ENCODE measurements around the gene LMBR1L. TPM values are rescaled to one million over a fixed set of nuclear protein-coding genes. Genes with fewer than 3 reads are reported as not detected.
A peak's percentile ranks its signal among the peaks of the same experiment; 100 is the strongest.

The LMBR1L gene
- total and polyA plus RNA-seq, 2 donors, result 35.1 to 112 TPM

DNA sequence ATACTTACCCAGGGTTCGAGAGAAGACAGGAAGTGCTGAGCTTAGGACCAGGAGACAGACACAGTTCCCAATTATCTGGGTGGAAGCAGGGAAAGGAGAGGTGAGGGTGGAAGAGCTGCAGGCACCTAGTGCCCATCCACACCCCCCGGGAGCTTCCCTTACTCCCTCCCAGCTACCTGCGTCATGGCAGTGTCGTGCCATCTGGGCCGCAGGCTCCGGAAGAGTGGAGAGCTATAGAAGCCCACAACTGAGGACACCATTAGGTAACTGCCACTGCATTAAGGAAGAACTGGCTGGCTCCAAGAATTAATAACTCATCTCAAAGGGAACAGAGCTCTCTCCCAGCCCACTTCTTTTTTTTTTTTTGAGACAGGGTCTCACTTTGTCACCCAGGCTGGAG is 10.3 kb downstream of the LMBR1L start:
- DNase-seq (ENCODE audit: low read depth in 6 of 9, low spot score in 9 of 9), result no peak
- WGBS, result 97% methylated on average over 6 of the region's 6 CpGs
- Histone ChIP-seq H3K36me3 (ENCODE audit: control insufficient read depth in 2 of 2, insufficient read depth in 2 of 2, low read length in 1 of 2) (peaks cover 76 to 84% of the 10 kb centered on the region in 2 donors), H3K27ac (ENCODE audit: low read depth in 1 of 2, low read length in 1 of 2) (no peak overlapping the region), H3K27me3 (ENCODE audit: control insufficient read depth in 2 of 2, insufficient read depth in 1 of 2, low read length in 1 of 2) (peaks cover 0 to 4% of the 10 kb centered on the region in 2 donors), H3K4me3 (ENCODE audit: low read length in 2 of 2) (no peak overlapping the region), H3K9me3 (ENCODE audit: control insufficient read depth in 2 of 2, insufficient read depth in 1 of 2, low read length in 1 of 2) (no peaks in the 10 kb centered on the region), H3K4me1 (ENCODE audit: control insufficient read depth in 2 of 2, insufficient read depth in 2 of 2, low read length in 2 of 2) (no peaks in the 10 kb centered on the region)

DNA sequence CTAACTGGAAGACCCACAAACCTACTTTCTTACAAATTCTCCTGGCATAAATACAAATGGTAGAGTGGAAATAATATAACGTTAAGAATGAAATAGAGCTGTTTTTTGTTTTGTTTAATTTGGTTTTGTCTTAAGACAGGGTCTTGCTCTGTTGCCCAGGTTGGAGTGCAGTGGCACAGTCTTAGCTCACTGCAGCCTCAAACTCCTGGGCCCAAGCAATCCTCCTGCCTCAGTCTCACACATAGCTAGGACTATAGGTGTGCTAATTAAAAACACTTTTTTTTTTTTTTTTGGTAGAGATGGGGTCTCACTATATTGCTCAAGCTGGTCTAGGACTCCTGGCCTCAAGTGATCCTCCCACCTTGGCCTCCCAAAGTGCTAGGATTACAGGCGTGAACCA is 11.9 kb downstream of the LMBR1L start:
- WGBS, result 95% methylated on average over 2 of the region's 2 CpGs
- no peak overlapping the region for H3K4me3 ChIP-seq (ENCODE audit: low read length in 2 of 2)
- peaks cover 7 to 11% of the 10 kb centered on the region in 2 donors for H3K4me1 ChIP-seq (ENCODE audit: control insufficient read depth in 2 of 2, insufficient read depth in 2 of 2, low read length in 2 of 2)
- H3K9me3 ChIP-seq (ENCODE audit: control insufficient read depth in 2 of 2, insufficient read depth in 1 of 2, low read length in 1 of 2), result no peaks in the 10 kb centered on the region
- peaks cover 12 to 21% of the 10 kb centered on the region in 2 donors for H3K27me3 ChIP-seq (ENCODE audit: control insufficient read depth in 2 of 2, insufficient read depth in 1 of 2, low read length in 1 of 2)
- no peak for DNase-seq (ENCODE audit: low read depth in 6 of 9, low spot score in 9 of 9)
- H3K27ac ChIP-seq (ENCODE audit: low read depth in 1 of 2, low read length in 1 of 2), result no peak overlapping the region
- H3K36me3 ChIP-seq (ENCODE audit: control insufficient read depth in 2 of 2, insufficient read depth in 2 of 2, low read length in 1 of 2), result peaks cover 63 to 67% of the 10 kb centered on the region in 2 donors

DNA sequence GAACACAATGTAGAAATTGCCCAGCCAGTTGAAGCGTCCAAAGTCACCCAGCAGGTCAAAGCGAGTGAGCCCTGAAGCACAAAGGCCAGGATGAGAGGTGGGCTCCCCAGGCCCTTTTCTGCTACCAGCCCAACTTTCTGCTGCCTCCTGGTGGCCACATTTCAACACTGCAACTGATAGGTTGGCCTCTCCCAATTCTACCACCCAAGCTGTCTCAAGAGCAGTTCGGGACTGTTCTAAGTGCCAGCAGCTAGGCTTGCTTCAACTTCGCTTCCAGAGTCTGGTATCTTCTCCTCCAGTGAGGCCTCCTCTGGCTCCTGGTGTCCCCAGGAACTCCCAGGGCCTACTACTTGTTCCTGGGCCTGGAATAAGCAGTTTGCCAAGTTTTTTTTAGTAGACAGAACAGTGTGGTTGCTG is 12.6 kb downstream of the LMBR1L start:
- Histone ChIP-seq H3K27ac (ENCODE audit: low read depth in 1 of 2, low read length in 1 of 2) (no peak overlapping the region), H3K9me3 (ENCODE audit: control insufficient read depth in 2 of 2, insufficient read depth in 1 of 2, low read length in 1 of 2) (no peaks in the 10 kb centered on the region), H3K4me3 (ENCODE audit: low read length in 2 of 2) (no peak overlapping the region), H3K27me3 (ENCODE audit: control insufficient read depth in 2 of 2, insufficient read depth in 1 of 2, low read length in 1 of 2) (peaks cover 18 to 28% of the 10 kb centered on the region in 2 donors), H3K36me3 (ENCODE audit: control insufficient read depth in 2 of 2, insufficient read depth in 2 of 2, low read length in 1 of 2) (peaks cover 56 to 60% of the 10 kb centered on the region in 2 donors), H3K4me1 (ENCODE audit: control insufficient read depth in 2 of 2, insufficient read depth in 2 of 2, low read length in 2 of 2) (peaks cover 7 to 14% of the 10 kb centered on the region in 2 donors)
- WGBS, result 88% methylated on average over 4 of the region's 4 CpGs
- peak in 3 of 9 donors; percentile 51 to 73 (median 69) for DNase-seq (ENCODE audit: low read depth in 6 of 9, low spot score in 9 of 9)

DNA sequence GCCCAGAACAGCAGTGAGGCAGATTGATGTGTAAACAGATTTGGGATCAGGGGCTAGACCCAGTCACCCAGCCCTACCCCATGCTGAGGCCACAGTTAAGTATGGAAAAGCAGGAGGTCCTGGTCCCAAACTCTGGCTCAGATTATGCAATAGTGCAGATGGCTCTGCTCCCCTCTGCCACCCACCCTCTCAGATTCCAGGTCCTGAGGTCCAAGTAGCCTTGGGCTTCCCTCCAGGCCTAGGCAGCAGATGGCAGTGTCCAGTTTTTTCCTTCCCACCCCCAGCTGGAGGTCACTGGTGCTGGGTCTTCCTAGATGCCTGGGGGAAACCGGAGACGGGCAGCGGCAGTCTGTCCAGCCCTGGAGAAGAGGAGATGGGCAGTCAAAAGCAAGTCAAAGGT is 13.3 kb downstream of the LMBR1L start:
- peaks cover 10 to 18% of the 10 kb centered on the region in 2 donors for H3K4me1 ChIP-seq (ENCODE audit: control insufficient read depth in 2 of 2, insufficient read depth in 2 of 2, low read length in 2 of 2)
- H3K4me3 ChIP-seq (ENCODE audit: low read length in 2 of 2), result no peak overlapping the region
- H3K27me3 ChIP-seq (ENCODE audit: control insufficient read depth in 2 of 2, insufficient read depth in 1 of 2, low read length in 1 of 2), result peaks cover 25 to 34% of the 10 kb centered on the region in 2 donors
- no peak for DNase-seq (ENCODE audit: low read depth in 6 of 9, low spot score in 9 of 9)
- WGBS, result 97% methylated on average over 3 of the region's 3 CpGs
- no peaks in the 10 kb centered on the region for H3K9me3 ChIP-seq (ENCODE audit: control insufficient read depth in 2 of 2, insufficient read depth in 1 of 2, low read length in 1 of 2)
- peaks cover 50 to 54% of the 10 kb centered on the region in 2 donors for H3K36me3 ChIP-seq (ENCODE audit: control insufficient read depth in 2 of 2, insufficient read depth in 2 of 2, low read length in 1 of 2)
- H3K27ac ChIP-seq (ENCODE audit: low read depth in 1 of 2, low read length in 1 of 2), result no peak overlapping the region

DNA sequence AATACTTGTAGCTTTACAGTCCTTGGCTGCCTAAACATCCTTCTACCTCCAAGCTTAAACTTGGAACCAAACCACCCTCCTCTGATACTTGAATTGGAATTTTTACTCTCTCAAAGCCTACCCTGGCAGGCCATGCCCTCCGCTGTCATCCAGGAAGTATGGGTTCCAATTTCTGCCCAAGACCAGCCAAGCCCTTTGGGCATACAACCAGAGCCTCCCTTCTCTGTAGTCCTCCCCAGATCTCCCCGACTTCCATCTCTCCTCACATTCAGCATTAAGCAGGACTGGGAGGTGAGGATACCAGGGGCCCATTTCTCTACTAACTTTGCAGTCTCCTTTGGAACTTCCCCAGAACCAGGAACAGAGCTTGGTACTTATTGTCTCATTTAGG is 15.7 kb downstream of the LMBR1L start:
- Histone ChIP-seq H3K9me3 (ENCODE audit: control insufficient read depth in 2 of 2, insufficient read depth in 1 of 2, low read length in 1 of 2) (peaks cover 0 to 4% of the 10 kb centered on the region in 2 donors), H3K27me3 (ENCODE audit: control insufficient read depth in 2 of 2, insufficient read depth in 1 of 2, low read length in 1 of 2) (peaks cover 47 to 58% of the 10 kb centered on the region in 2 donors), H3K4me3 (ENCODE audit: low read length in 2 of 2) (no peak overlapping the region), H3K36me3 (ENCODE audit: control insufficient read depth in 2 of 2, insufficient read depth in 2 of 2, low read length in 1 of 2) (peaks cover 26 to 29% of the 10 kb centered on the region in 2 donors), H3K4me1 (ENCODE audit: control insufficient read depth in 2 of 2, insufficient read depth in 2 of 2, low read length in 2 of 2) (peaks cover 12 to 40% of the 10 kb centered on the region in 2 donors), H3K27ac (ENCODE audit: low read depth in 1 of 2, low read length in 1 of 2) (no peak overlapping the region)
- 91% methylated on average over 2 of the region's 2 CpGs for WGBS
- DNase-seq (ENCODE audit: low read depth in 6 of 9, low spot score in 9 of 9), result no peak

DNA sequence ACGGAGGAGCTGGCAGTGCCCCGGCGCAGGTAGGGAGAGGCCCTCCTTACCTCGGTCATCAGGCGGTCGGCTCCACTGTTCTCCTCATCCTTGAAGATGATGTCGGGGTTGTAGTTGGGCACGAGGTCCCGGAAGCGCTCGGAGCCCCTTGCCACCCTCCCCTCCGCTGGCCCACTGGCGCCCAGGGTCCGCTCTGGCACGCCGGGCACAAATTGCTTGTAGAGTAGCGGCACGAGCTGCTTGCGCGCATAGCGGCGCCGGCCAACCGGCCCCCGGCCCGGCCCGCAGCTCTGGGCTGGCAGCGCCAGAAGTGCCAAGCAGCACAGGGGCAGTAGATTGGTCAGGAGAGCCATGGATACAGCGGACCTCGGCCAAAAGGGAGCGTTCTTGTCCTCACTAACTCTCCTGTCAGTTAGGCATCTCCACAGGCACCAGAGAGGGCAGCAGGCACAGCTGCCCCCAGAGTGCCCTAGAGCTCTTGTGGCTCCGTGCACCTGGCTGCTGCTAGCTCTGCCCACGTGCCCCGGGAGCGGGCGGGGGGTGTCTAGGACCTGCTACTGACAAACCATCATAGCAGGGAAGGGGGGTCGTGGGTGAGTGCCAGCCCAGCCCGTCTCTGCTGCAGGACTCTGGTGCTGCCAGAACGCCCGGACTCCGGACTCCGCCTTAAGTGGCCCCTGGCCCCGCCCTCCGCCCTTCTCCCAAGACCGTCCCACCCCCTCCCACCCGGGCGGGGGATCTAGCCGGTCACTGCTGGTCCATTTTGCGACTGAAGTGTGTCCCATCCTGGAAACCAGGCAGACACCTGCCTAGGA is 16.3 kb downstream of the LMBR1L start, which contains the start of gene DHH:
TSS of gene DHH (minus strand) at position 642 of the 815 bp plus-strand sequence. CDS start at position 353, 289 bp downstream.
- H3K27ac ChIP-seq (ENCODE audit: low read depth in 1 of 2, low read length in 1 of 2), result no peak within 1 kb of the TSS
- peaks cover 16 to 45% of the 10 kb centered on the region in 2 donors for H3K4me1 ChIP-seq (ENCODE audit: control insufficient read depth in 2 of 2, insufficient read depth in 2 of 2, low read length in 2 of 2)
- H3K27me3 ChIP-seq (ENCODE audit: control insufficient read depth in 2 of 2, insufficient read depth in 1 of 2, low read length in 1 of 2), result peaks cover 53 to 64% of the 10 kb centered on the region in 2 donors
- peak in 2 of 9 donors; percentile 29 to 60 for DNase-seq (ENCODE audit: low read depth in 6 of 9, low spot score in 9 of 9)
- 5% methylated on average over 49 of the region's 49 CpGs for WGBS
- peaks cover 21 to 26% of the 10 kb centered on the region in 2 donors for H3K36me3 ChIP-seq (ENCODE audit: control insufficient read depth in 2 of 2, insufficient read depth in 2 of 2, low read length in 1 of 2)
- peaks cover 0 to 4% of the 10 kb centered on the region in 2 donors for H3K9me3 ChIP-seq (ENCODE audit: control insufficient read depth in 2 of 2, insufficient read depth in 1 of 2, low read length in 1 of 2)
- H3K4me3 ChIP-seq (ENCODE audit: low read length in 2 of 2), result peak within 1 kb of the TSS in 1 of 2 donors; percentile 10

DNA sequence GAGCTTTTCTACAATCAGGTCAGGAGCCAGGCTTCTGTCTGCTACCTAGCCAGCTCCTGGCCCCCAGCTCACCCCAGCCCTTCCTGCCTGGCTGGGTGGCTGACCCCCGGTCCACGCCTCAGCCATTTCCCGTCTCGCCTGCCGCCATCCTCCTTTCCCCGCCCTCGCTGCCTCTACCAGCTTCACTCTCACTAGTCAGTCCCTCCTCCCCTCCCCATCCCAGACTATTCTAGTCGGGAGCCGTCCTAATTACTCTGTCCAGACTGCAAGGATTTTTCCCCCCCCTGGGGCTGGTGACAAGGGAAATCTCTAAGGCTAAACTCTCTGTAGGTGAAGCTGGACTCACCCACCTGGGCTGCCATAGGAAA is 16.9 kb downstream of the LMBR1L start:
- H3K9me3 ChIP-seq (ENCODE audit: control insufficient read depth in 2 of 2, insufficient read depth in 1 of 2, low read length in 1 of 2), result peaks cover 0 to 4% of the 10 kb centered on the region in 2 donors
- H3K4me1 ChIP-seq (ENCODE audit: control insufficient read depth in 2 of 2, insufficient read depth in 2 of 2, low read length in 2 of 2), result peaks cover 16 to 50% of the 10 kb centered on the region in 2 donors
- H3K4me3 ChIP-seq (ENCODE audit: low read length in 2 of 2), result no peak overlapping the region
- 12% methylated on average over 9 of the region's 9 CpGs for WGBS
- H3K36me3 ChIP-seq (ENCODE audit: control insufficient read depth in 2 of 2, insufficient read depth in 2 of 2, low read length in 1 of 2), result peaks cover 18 to 21% of the 10 kb centered on the region in 2 donors
- no peak overlapping the region for H3K27ac ChIP-seq (ENCODE audit: low read depth in 1 of 2, low read length in 1 of 2)
- no peak for DNase-seq (ENCODE audit: low read depth in 6 of 9, low spot score in 9 of 9)
- H3K27me3 ChIP-seq (ENCODE audit: control insufficient read depth in 2 of 2, insufficient read depth in 1 of 2, low read length in 1 of 2), result peaks cover 59 to 70% of the 10 kb centered on the region in 2 donors

DNA sequence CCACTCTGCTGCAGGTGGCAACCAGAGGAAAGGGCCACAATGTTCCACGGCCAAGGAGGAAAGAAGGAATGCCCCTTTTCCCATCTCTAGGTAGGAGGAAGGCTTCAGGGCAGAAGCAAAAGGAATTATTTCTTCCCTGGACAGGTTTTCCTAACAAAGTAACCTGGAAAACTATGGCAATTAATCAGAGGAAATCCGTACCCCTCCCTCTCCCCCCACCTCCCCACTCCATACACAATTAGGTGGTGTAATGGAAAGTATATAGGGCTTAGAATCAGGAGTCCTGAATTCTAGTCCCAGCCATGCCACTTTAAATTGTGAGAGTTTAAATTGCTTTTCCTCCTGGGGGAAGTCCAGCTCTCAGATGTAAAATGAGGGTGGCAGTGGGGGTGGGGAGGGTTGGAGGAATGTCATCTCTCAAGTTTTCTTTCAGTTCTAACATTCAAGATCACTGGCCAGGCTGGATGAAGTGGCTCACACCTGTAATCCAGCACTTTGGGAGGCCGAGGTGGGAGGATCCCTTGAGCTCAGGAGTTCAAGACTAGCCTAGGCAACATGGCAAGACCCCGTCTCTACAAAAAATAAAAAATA is 17.7 kb downstream of the LMBR1L start:
- 71% methylated on average over 4 of the region's 4 CpGs for WGBS
- no peak for DNase-seq (ENCODE audit: low read depth in 6 of 9, low spot score in 9 of 9)
- Histone ChIP-seq H3K4me3 (ENCODE audit: low read length in 2 of 2) (no peak overlapping the region), H3K27ac (ENCODE audit: low read depth in 1 of 2, low read length in 1 of 2) (no peak overlapping the region), H3K9me3 (ENCODE audit: control insufficient read depth in 2 of 2, insufficient read depth in 1 of 2, low read length in 1 of 2) (peaks cover 0 to 4% of the 10 kb centered on the region in 2 donors), H3K36me3 (ENCODE audit: control insufficient read depth in 2 of 2, insufficient read depth in 2 of 2, low read length in 1 of 2) (peaks cover 15% of the 10 kb centered on the region in 2 donors), H3K27me3 (ENCODE audit: control insufficient read depth in 2 of 2, insufficient read depth in 1 of 2, low read length in 1 of 2) (peaks cover 64 to 79% of the 10 kb centered on the region in 2 donors), H3K4me1 (ENCODE audit: control insufficient read depth in 2 of 2, insufficient read depth in 2 of 2, low read length in 2 of 2) (peaks cover 16 to 59% of the 10 kb centered on the region in 2 donors)

All from thymus (tissue), 11 donors.